ENCODE results near the gene PPM1H. TPM values are rescaled to one million over a fixed set of nuclear protein-coding genes. Genes with fewer than 3 reads are reported as not detected.

The PPM1H gene
- polyA plus RNA-seq, 1 of the 3 experiments (the other 2 are of a cell fraction): 0.13 TPM

- H3K9me2 ChIP-seq: no peaks in the 10 kb centered on the region
- H4K20me1 ChIP-seq (ENCODE audit: insufficient read depth): no peaks in the 10 kb centered on the region
- POLR2A ChIA-PET: no interaction called here
- no peaks in the 10 kb centered on the region for H3K36me3 ChIP-seq (replicated peaks in 1 of 2; ENCODE audit: control insufficient read depth in 1 of 2, insufficient read depth in 2 of 2, low read length in 1 of 2)
- no peak for TF ChIP-seq GATA2 (CRISPR knock-in tag; IDR thresholded peaks at IDR 0.05)
- TF ChIP-seq, protein P1, sequence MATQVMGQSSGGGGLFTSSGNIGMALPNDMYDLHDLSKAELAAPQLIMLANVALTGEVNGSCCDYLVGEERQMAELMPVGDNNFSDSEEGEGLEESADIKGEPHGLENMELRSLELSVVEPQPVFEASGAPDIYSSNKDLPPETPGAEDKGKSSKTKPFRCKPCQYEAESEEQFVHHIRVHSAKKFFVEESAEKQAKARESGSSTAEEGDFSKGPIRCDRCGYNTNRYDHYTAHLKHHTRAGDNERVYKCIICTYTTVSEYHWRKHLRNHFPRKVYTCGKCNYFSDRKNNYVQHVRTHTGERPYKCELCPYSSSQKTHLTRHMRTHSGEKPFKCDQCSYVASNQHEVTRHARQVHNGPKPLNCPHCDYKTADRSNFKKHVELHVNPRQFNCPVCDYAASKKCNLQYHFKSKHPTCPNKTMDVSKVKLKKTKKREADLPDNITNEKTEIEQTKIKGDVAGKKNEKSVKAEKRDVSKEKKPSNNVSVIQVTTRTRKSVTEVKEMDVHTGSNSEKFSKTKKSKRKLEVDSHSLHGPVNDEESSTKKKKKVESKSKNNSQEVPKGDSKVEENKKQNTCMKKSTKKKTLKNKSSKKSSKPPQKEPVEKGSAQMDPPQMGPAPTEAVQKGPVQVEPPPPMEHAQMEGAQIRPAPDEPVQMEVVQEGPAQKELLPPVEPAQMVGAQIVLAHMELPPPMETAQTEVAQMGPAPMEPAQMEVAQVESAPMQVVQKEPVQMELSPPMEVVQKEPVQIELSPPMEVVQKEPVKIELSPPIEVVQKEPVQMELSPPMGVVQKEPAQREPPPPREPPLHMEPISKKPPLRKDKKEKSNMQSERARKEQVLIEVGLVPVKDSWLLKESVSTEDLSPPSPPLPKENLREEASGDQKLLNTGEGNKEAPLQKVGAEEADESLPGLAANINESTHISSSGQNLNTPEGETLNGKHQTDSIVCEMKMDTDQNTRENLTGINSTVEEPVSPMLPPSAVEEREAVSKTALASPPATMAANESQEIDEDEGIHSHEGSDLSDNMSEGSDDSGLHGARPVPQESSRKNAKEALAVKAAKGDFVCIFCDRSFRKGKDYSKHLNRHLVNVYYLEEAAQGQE (IDR thresholded peaks at IDR 0.05; ENCODE audit: low read depth, low read length): no peak
- no peak for TF ChIP-seq EP300 (IDR thresholded peaks at IDR 0.05; ENCODE audit: borderline replicate concordance in 1 of 2, low read depth in 1 of 2, low read length in 1 of 2)
- no peak for TF ChIP-seq SMC3 (IDR thresholded peaks at IDR 0.05; ENCODE audit: low read depth, low read length)
- TF ChIP-seq, protein P2, sequence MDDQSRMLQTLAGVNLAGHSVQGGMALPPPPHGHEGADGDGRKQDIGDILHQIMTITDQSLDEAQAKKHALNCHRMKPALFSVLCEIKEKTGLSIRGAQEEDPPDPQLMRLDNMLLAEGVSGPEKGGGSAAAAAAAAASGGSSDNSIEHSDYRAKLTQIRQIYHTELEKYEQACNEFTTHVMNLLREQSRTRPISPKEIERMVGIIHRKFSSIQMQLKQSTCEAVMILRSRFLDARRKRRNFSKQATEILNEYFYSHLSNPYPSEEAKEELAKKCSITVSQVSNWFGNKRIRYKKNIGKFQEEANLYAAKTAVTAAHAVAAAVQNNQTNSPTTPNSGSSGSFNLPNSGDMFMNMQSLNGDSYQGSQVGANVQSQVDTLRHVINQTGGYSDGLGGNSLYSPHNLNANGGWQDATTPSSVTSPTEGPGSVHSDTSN (IDR thresholded peaks at IDR 0.05): no peak
- no peak for TF ChIP-seq RAD21 (IDR thresholded peaks at IDR 0.05; ENCODE audit: low read length)
- no peak for TF ChIP-seq RFX5 (IDR thresholded peaks at IDR 0.05; ENCODE audit: low read length)
- TF ChIP-seq USF1 (IDR thresholded peaks at IDR 0.05; ENCODE audit: borderline replicate concordance, low read depth): no peak
- TF ChIP-seq NFIC (IDR thresholded peaks at IDR 0.05; ENCODE audit: borderline replicate concordance): no peak
- no peak for TF ChIP-seq GABPA (IDR thresholded peaks at IDR 0.05; ENCODE audit: low read depth)
- no peak for TF ChIP-seq FOXJ3 (CRISPR knock-in tag; IDR thresholded peaks at IDR 0.05)
- TF ChIP-seq FOSL2 (IDR thresholded peaks at IDR 0.05; ENCODE audit: borderline replicate concordance, low read depth): no peak
- no peak for TF ChIP-seq FOXM1 (IDR thresholded peaks at IDR 0.05; ENCODE audit: low read depth)
- no peak for TF ChIP-seq EZH2phosphoT487 (IDR thresholded peaks at IDR 0.05; ENCODE audit: borderline replicate concordance, low read depth)
- TF ChIP-seq POLR2AphosphoS5 (IDR thresholded peaks at IDR 0.05; ENCODE audit: low read depth, low read length): no peak
- no peak overlapping the region for H3K9ac ChIP-seq
- no peak overlapping the region for H2AFZ ChIP-seq (ENCODE audit: low read depth)
- no peaks in the 10 kb centered on the region for H3K9me3 ChIP-seq
- CTCF ChIA-PET: no interaction called here
- H3K79me2 ChIP-seq (ENCODE audit: insufficient read depth): no peaks in the 10 kb centered on the region
- no peak overlapping the region for H3K27ac ChIP-seq (ENCODE audit: low read depth in 2 of 2, low read length in 1 of 2)
- H3K4me2 ChIP-seq: no peak overlapping the region
- no peaks in the 10 kb centered on the region for H3K27me3 ChIP-seq (ENCODE audit: insufficient read depth)
- DNase-seq: no peak
- no peaks in the 10 kb centered on the region for H3F3A ChIP-seq (replicated peaks; ENCODE audit: insufficient read depth)
- WGBS (ENCODE audit: low lambda C conversion rate): 92% methylated on average over 2 of the region's 2 CpGs
- no peaks in the 10 kb centered on the region for H3K4me1 ChIP-seq (ENCODE audit: control insufficient read depth in 1 of 2, insufficient read depth in 2 of 2, low read depth in 1 of 2, low read length in 1 of 2)
- H3K4me3 ChIP-seq (ENCODE audit: low read depth in 2 of 2, low read length in 1 of 2): no peak overlapping the region
Measured at GRCh38 chr12:62757048-62757447, 177.9 kb downstream of the PPM1H start.
